ENCODE results near the gene HDAC11.
A peak's percentile ranks its signal among the peaks of the same experiment; 100 is the strongest.
"Not testable (repeated sequence)": the region's sequence is repeated elsewhere in the genome, so short reads cannot be mapped to it uniquely, and the experiment has no call there.

HDAC11 gene

GRCh38 chr3:13480340-13481318 is 523 bp downstream of the HDAC11 start:
- DNase-seq (ENCODE audit: low read depth) = no peak
- H3K4me3 ChIP-seq (ENCODE audit: low read length) = peak overlapping the region; percentile 57
- TF ChIP-seq CTCF (conservative IDR thresholded peaks at IDR 0.05; ENCODE audit: low read depth, low read length) = no peak

GRCh38 chr3:13482106-13482690 is 2.1 kb downstream of the HDAC11 start:
- no peak overlapping the region for H3K4me3 ChIP-seq (ENCODE audit: low read length)
- no peak for DNase-seq (ENCODE audit: low read depth)
- TF ChIP-seq CTCF (conservative IDR thresholded peaks at IDR 0.05; ENCODE audit: low read depth, low read length) = no peak

GRCh38 chr3:13483286-13483685 is 3.2 kb downstream of the HDAC11 start:
- H3K4me3 ChIP-seq (ENCODE audit: low read length) = no peak overlapping the region
- no peak for DNase-seq (ENCODE audit: low read depth)
- no peak for TF ChIP-seq CTCF (conservative IDR thresholded peaks at IDR 0.05; ENCODE audit: low read depth, low read length)

GRCh38 chr3:13483988-13484695 is 4.0 kb downstream of the HDAC11 start:
- DNase-seq (ENCODE audit: low read depth) = no peak
- no peak for TF ChIP-seq CTCF (conservative IDR thresholded peaks at IDR 0.05; ENCODE audit: low read depth, low read length)
- H3K4me3 ChIP-seq (ENCODE audit: low read length) = no peak overlapping the region

GRCh38 chr3:13484851-13485590 is 4.9 kb downstream of the HDAC11 start:
- peak; percentile 88 for DNase-seq (ENCODE audit: low read depth)
- no peak overlapping the region for H3K4me3 ChIP-seq (ENCODE audit: low read length)
- TF ChIP-seq CTCF (conservative IDR thresholded peaks at IDR 0.05; ENCODE audit: low read depth, low read length) = no peak

GRCh38 chr3:13485630-13486562 is 5.8 kb downstream of the HDAC11 start:
- H3K4me3 ChIP-seq (ENCODE audit: low read length); DNase-seq (ENCODE audit: low read depth): not testable (repeated sequence)

Data from retinal pigment epithelial cell (primary cell).